Caki2 (cell line): ENCODE results near the gene NCS1. TPM values are rescaled to one million over a fixed set of nuclear protein-coding genes. Genes with fewer than 3 reads are reported as not detected.

Source experiments
- DNase-seq: peaks from one replicate; pipeline ENCODE4 v3.0.0-alpha.2; 2015; ENCODE audit warnings: low read depth
- in situ Hi-C: cut with HindIII; loops from 2 replicates; pipeline ENCODE4 v1.10.0; 2016; ENCODE audit warnings: low sequenced_read_pairs, low pct_unique_long_range_greater_than_20kb, mixed read lengths
- total RNA-seq: library from RNA; depleted of rRNA; stranded (reverse); fragments of >200 nt; shearing (Covaris generic); gene quantifications from 2 replicates; pipeline ENCODE4 v1.2.3, GENCODE V29; 2014; ENCODE audit warnings: low replicate concordance; rRNA removed

The NCS1 gene
- total RNA-seq, result 45.7 and 69.6 TPM in 2 replicates

DNA sequence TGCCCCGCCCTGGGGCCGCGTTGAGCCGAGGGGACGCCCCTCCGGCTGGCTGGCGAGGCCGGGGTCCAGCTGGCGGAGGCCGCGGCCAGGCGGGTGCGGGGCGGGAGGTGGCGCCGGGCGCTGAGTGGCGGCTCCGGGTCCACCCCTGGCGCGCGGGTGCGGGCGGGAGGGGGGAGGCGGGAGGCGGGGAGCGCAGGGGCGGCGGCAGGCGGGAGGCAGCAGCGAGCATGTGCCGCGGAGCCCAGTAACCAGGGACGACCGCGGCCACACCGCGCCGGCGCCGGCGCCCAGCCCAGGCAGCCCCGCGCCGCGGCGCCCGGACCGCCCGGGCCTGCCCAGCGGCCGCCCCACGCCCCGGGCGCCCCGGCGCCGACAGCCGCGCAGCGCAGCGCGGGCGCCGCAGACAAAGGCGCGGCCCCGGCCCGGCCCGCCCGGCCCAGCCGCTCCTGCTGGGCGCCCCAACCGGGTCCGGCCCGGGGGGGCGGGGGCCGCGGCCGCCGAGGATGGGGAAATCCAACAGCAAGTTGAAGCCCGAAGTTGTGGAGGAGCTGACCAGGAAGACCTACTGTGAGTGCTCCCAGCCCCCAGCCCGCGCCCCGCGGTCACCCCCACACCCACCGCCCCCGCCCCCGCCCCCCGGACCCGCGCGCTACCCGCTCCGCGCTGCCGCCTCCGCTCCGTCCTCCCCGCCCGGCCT, at the start of gene NCS1:
TSS of gene NCS1 (plus strand) at position 244 of the 697 bp plus-strand sequence. CDS start at position 504, 260 bp downstream.
- in situ Hi-C loops, result no loop called here
- DNase-seq, result no peak

DNA sequence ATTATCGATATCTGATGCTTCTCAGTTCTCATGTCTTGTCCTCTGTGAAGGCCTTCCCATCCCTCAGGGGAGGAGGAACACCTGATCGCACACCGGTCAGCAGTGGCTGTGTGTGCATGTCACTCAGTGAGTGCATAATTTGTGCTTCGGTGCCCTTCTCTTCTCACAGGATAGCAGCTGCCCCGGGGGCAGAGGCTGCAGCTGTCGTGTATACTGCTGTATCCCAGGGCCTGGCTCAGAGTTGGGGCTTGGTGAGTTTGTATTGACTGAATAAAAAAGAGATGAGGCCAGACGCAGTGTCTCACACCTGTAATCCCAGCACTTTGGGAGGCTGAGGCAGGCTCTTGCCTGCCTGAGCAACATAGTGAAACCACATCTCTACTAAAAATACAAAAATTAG, 49.7 kb upstream of the NCS1 start:
- in situ Hi-C loops, result no loop called here
- no peak for DNase-seq

DNA sequence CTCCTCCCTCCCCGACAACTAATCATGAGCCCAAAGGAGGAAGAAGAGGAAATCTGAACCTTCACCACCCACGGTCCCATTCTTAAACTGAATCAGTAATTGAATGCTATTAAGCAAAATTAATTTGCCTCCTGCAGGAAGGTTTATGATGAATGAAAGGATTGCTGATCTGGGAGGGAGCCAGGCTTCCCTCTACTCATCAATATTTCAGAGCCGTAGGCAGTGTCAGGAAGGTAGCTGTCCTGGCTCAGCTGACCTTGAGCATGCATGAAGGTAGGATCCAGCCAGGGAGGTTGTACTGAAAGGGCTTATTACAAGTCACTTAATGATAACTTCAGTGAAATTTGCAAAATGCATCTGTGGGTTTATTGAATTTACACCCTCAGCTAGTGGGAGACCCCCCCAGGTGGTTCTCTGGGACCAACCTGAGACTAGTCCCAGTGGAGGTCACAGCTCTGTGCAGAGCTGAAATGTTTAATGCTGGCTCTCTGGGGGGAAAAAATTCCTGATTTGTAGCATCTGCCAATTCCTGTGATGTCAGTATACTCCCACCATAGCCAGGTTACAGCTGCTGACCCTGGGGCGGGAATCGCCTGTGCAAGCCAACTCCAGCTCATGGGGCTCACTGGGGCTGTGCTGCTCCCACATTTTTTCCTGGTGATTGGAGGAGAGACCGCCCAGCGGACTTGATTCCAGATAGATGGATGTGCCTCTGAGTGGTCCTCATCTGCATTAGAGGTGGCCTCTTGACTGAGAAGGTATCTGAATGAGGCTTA, 47.9 kb upstream of the NCS1 start:
- DNase-seq, result no peak
- in situ Hi-C loops, result no loop called here

DNA sequence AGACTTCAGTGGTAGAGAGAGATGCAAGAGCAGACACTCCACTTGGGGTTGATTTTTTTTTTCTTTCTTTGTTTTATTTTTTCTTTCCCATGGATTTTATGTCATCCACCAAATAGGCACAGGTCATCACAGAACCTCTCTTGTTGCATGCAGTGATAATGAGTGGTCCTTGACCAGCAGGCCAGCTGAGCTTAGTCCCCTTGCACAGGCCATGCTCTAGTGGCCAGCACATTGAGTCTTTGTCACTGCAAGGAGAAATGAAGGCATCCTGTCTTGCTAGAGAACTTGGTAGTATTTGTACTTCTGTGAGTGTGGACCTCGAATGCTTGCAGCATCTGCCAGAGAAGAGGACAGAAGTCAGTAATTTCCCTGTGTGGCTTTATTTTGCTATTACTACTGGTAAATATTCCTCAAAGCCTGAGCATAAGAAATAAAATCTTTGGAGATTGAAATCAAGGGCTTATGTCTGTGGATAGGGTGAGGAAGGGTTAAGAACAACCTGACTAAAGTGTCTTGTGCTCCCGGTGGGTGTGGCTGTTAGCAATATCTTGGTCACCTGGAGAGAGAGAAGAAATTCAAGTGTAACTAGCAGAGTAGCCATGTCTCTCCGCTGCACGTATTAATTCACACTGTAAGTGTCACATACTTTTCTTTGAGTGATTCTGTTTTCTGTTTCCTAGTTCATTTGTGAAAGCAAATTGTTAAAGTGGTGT, 45.3 kb upstream of the NCS1 start:
- in situ Hi-C loops, result no loop called here
- peak; percentile 87 for DNase-seq

DNA sequence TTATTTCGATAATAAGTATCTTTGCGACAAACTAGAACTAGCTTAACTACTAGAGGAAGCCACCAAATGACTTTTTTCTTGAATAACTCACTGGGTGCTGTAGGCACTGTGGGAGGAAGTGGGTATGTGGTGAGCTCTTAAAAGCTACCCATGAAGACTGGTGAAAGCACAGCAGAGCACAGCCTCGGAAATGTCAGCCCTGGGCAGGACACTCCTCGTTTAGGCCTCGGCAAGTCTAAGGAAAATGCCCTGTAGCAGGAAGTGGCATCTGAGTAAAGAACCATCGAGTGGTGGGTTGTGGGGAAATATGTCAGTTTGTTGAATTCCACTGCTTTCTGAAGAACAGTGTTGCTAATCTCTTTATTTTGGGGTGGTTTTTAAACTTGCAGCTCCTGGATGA, 44.0 kb upstream of the NCS1 start:
- DNase-seq, result no peak
- in situ Hi-C loops, result no loop called here

DNA sequence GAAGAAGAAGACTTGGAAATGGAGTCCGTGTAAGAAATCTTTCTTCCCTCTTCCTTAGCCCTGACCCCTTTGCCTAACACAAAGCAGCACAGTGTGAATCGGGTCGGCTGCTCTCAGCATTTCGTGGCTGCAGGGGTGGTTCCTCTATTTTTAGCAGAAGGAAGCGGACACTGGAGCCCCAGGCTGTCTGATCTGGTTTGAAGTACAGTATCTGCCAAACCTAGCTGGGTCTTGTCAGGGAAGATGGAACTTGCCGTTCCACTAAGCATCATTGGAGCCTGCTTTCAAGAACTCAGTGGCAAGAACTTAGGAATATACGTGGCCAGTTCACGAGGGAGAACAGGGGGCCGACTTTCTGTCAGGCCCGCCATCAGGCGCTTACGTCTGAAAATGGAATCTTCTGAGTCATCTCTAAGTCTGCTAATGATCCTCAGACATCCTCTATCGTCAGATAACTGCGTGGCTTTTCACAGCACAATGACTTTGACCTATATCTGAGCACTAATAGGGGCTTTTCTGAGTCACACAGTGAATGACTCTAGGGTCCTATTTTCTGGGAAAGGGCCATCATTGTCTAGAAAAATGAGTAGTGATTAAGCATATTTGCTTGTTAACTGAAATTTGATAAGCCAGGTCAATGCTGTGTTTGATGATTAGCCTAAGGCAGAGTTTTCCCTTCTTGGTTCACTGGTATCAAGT, 43.3 kb upstream of the NCS1 start:
- in situ Hi-C loops, result no loop called here
- peak; percentile 95 for DNase-seq

DNA sequence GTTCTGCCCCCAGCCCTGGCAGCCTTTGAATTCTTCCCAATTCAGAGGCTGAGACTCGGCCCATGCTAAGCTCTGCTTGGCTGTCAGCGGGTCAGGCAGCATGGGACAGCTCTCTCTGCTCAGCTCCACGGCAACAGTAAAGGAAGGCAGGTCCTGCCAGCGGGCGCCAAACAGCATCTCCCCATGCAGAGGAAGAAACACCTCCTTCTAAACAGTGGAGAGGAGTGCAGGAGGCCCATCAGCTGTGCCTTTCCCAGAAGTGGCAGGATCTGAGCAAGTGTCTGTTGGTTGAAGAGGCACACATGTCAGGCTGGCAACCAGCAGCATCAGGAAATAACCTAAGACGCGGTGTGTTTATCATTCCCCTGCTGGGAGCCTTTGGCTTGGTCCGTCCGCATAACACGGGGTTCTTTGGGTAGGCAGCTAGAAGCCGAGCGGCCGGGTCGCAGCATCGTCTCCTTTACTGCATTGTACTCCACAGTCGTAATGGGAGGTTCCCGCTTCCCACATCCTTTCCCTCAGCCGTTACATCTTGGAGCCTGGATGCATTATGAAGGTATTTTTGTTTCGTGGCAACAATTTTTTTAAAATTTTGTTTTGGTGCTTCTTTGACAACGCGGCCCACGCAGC, 42.7 kb upstream of the NCS1 start:
- in situ Hi-C loops, result no loop called here
- DNase-seq, result no peak

DNA sequence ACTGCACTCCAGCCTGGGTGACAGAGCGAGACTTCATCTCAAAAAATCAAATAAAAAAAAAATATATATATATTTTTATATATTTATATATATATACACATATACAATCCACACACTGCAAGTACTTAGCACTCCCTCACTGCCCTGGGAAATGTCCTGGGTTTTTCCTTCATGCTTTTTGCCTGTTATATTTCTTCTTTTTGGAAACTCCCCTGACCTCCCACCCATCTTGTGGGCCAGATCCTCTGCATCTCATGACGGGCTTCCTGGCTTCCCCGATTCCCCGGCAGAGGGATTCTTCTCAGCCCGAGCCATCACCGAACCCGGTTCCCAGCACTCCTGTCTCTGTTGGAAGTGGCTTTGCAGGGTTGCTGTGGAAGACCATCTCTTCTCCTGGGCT, 39.5 kb upstream of the NCS1 start:
- in situ Hi-C loops, result no loop called here
- no peak for DNase-seq

DNA sequence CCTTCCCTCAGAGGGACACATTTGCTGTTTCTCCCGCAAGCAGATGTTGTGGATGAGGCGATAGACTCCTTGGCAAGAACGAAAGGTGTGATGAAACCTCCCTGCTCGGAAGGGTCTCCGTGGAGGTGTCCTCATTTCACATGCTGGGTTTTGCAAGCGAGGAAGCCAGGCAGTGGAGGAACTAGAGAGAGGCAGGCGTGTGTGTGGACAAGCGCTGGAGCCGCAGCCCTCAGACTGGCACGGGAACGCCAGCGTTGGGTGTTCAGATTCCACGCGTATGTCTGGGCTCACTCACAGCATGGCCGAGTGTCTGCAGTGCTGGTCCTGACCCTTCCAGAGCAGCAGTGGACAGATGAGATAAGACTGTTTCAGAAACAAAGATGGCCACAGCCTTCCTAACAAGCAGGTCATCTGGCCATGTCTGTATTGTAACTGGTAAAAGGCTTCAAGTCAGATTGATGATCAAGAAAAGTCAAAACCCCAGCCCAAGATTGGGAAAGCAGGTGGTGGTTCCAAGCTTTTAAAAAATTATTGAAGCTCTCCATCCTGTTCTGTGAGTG, 35.0 kb upstream of the NCS1 start:
- in situ Hi-C loops, result no loop called here
- DNase-seq, result no peak

DNA sequence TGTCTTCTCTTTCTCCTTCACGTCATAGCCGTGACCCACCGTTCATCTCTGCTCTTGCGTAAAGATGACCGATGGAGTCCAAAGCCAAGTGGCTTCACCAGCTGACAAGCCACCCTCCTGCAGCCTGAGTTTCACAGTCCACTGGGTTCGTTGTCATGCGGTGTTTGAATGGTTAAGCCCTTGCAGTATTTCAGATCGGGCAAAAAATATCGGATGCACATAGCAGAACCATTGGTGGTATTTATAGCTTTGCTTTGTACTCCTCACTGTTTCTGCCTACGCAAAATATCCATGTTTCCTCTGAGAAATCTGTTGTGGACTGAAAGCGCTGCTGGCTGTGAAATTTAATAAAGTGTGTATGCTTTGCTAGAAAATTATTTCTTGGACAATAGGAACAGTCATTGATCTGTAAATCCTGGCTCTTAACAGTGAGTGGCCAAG, 34.5 kb upstream of the NCS1 start:
- peak; percentile 64 for DNase-seq
- in situ Hi-C loops, result no loop called here

DNA sequence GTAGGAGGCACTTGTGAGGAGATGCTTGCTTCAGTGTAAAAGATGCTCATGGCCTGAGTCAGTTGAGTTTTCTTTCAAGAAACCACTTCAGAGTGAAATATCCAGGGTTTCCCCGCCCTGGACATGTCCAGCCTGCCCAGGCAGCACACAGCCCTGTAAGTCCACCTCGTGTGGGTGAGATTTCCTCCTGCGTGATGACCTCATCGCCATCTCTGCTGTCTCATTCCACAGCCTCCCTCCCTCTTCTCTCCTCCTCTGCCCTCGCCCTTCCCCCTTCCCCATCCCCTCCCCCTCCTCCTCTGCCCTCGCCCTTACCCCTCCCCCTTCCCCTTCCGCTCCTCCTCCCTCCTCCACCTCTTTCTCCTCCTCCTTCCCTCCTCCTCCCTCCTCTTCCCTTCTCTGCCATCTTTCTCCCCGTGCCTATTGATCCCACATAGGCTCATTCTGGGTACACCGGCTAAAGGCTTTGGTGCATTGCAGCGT, 34.0 kb upstream of the NCS1 start:
- in situ Hi-C loops, result no loop called here
- DNase-seq, result peak; percentile 90

DNA sequence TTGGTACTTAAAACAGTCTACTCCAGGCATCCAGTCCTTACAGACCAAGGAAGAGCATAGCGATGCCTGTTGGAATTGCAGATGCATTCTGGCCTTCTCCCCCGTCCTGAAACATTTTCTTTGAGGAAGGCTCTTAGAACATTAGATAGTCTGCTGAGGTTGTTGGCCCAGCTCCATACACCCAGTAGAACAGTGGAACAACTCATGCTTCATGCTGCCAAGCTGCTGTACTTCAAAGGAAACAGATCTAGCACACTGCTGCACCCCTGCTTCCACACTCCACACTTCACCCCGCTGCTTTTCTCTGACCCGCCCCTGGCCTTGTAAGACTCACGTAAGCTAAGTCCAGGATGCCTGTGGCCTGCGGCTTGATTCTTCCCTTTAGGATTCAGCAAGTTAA, 33.4 kb upstream of the NCS1 start:
- in situ Hi-C loops, result no loop called here
- DNase-seq, result no peak

DNA sequence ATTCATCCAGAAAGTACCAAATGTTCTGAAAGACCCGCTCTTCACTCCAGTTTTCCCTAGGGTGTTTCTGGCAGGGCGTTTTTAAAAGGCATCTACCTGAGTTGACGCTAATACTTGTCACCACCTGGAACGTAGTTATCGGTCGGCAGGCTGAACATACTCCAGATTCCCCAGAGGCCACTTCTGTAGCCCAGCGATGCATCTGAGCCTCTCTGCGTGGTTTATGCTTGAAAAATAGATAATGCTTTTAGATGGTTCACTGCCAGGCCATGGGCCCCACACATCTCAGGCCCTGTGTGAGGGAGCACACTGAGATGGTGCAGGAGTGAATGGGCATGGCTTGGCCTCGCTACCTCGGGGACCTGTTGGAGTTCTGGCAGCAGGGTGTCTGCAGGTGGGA, 33.0 kb upstream of the NCS1 start:
- DNase-seq, result no peak
- in situ Hi-C loops, result no loop called here

DNA sequence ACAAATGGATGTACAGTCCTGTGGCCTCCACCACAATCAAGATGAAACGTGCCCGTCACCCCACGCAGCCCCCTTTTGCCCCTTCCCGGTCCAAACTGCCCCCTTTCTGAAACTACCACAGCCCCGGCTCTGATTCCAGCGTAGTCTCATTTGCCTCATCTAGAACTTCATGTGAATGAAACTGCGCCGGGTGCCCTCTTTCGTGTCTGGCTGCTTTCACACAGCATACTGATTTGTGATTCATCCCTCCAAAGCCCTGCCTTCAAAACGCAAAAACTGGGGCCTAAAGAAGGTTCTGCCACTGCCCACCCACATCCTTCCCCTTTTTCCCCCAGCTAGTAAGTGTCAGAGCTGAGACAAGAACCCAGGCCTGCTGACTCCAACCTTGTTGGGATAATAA, 31.5 kb upstream of the NCS1 start:
- DNase-seq, result no peak
- in situ Hi-C loops, result no loop called here

DNA sequence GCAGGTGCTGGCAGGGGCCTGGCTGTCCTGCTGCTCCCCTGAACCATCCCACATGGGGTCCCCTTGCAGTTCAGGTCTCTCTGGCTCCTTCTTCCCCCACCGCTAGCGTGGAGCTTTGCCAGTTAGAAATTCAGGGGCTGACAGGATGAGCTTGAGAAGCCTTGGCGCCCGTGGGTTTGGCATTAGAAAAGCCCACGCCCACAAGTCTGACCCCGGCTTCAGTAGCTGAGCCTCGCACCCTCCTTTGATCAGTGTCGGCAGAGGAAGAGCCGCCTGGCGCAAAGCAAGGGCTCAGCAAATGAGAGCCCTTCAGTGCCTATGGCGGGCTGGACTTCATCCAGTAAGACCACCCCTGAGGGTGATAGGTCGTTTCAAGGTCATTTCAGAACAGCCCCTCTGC, 30.1 kb upstream of the NCS1 start:
- DNase-seq, result no peak
- in situ Hi-C loops, result no loop called here

DNA sequence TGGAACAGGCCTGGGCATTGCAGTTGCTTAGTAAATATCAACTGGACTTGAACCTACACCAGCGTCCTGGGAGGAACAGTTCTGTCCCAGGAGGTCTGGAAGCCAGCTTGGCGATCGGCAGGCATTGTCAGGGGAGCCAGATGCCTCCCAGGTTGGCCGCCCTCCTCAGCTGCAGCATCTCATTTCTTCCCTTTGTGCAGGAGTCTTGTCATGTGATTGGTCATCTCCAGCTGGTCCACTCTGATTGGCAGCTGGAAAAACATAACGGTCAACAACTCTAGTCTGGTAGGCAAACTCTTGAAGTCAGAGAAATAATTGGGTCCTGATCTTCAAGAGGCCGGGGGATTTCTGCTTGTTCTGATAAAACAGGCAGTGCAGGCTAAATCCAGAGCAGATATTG, 29.6 kb upstream of the NCS1 start:
- DNase-seq, result no peak
- in situ Hi-C loops, result no loop called here

DNA sequence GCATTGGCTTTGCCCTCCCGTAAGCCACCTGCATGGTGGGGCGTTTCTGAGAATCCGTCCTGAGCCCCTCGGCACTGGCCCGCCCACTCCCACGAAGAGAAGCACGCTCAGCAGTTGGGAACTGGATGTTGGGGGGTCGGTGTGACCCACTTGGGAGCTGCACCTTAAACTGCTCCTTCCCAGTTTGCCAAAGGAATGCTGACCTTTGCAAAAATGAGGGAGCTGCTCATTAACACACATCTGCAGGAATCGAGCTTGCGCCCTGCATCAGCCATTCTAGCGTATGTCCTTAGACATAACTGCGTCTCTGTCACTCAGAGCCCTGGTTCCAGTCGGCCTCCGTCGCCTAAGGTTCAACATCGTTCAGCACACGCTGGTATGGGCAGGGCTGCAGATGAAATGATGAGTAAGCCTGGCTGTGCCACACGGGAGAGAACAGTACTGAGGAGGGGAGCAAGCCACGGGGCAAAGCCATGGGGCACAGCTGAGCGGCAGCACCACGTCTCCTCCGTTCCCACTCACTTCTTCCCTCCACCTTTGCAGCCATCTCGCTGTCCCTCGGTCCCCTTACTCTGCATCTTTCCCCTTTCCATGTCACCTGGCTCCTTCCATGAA, 28.8 kb upstream of the NCS1 start:
- no peak for DNase-seq
- in situ Hi-C loops, result no loop called here
